SK-N-SH (cell line): ENCODE measurements around the gene SPATA13. TPM values are rescaled to one million over a fixed set of nuclear protein-coding genes. Genes with fewer than 3 reads are reported as not detected.

Experiments
- CTCF ChIA-PET: fragments of 300-600, 350-600 bp; formaldehyde crosslinking; extraction: SDS; loops from one replicate; lab custom pipeline; 2021; lab: Yijun Ruan, JAX
- POLR2A ChIA-PET: fragments of 350-600 bp; sonication (Branson Sonifier 250); formaldehyde crosslinking; extraction: SDS; loops from one replicate; lab custom pipeline; 2020; ENCODE audit warnings: antibody characterized with exemption, inconsistent platforms; lab: Yijun Ruan, JAX
- DNase-seq: peaks from one replicate; pipeline ENCODE4 v3.0.0; 2012
- H2AFZ ChIP-seq: fragments of 200-600 bp; sonication (generic); 2 replicates; pipeline ENCODE4 v1.8.1; 2016; ENCODE audit warnings: antibody characterized with exemption, mild to moderate bottlenecking, low read depth
- H3F3A ChIP-seq: fragments of 200-600 bp; sonication (generic); replicated peaks from 2 replicates; pipeline ENCODE3; 2016; ENCODE audit warnings: antibody characterized with exemption, mild to moderate bottlenecking; ENCODE audit not compliant: insufficient read depth
- H3K27ac ChIP-seq, 2 experiments: fragments of 200-500 bp in 1 of 2; fragments of 200-600 bp in 1 of 2; sonication (Bioruptor generic) in 1 of 2; sonication (generic), shearing (Covaris generic) in 1 of 2; 2 replicates each; pipeline versions ENCODE4 v1.5.1 to v1.6.1; 2014 to 2016; ENCODE audit warnings: low read depth in 2 of 2, inconsistent platforms in 1 of 2, low read length in 1 of 2, mild to moderate bottlenecking in 1 of 2, mixed read lengths in 1 of 2
- H3K27me3 ChIP-seq: fragments of 200-600 bp; sonication (generic), shearing (Covaris generic); 2 replicates; pipeline ENCODE4 v1.6.1; 2016; ENCODE audit warnings: mixed run types; ENCODE audit not compliant: insufficient read depth
- H3K36me3 ChIP-seq, 2 experiments: fragments of 200-500 bp in 1 of 2; fragments of 200-600 bp in 1 of 2; sonication (Bioruptor generic) in 1 of 2; sonication (generic) in 1 of 2; replicated peaks in 1 of 2; 2 replicates each; pipeline versions ENCODE3 to v1.5.1; 2014 to 2016; ENCODE audit warnings: low read length in 1 of 2, mild to moderate bottlenecking in 1 of 2; ENCODE audit not compliant: insufficient read depth in 2 of 2, control insufficient read depth in 1 of 2
- H3K4me1 ChIP-seq, 2 experiments: fragments of 200-500 bp in 1 of 2; fragments of 200-600 bp in 1 of 2; sonication (Bioruptor generic) in 1 of 2; sonication (generic), shearing (Covaris generic) in 1 of 2; 2 replicates each; pipeline versions ENCODE4 v1.5.1 to v1.6.1; 2014 to 2016; ENCODE audit warnings: low read depth in 1 of 2, low read length in 1 of 2, mixed run types in 1 of 2; ENCODE audit not compliant: insufficient read depth in 2 of 2, control insufficient read depth in 1 of 2
- H3K4me2 ChIP-seq: fragments of 200-600 bp; sonication (generic), shearing (Covaris generic); 2 replicates; pipeline ENCODE4 v1.6.1; 2017; ENCODE audit warnings: mixed run types
- H3K4me3 ChIP-seq, 2 experiments: fragments of 200-500 bp in 1 of 2; fragments of 200-600 bp in 1 of 2; sonication (Bioruptor generic) in 1 of 2; sonication (generic), shearing (Covaris generic) in 1 of 2; 2 replicates each; pipeline versions ENCODE4 v1.5.1 to v1.8.1; 2014 to 2016; ENCODE audit warnings: low read depth in 2 of 2, inconsistent platforms in 1 of 2, low read length in 1 of 2, mild to moderate bottlenecking in 1 of 2, mixed read lengths in 1 of 2, moderate library complexity in 1 of 2
- H3K79me2 ChIP-seq: fragments of 200-600 bp; sonication (generic); 2 replicates; pipeline ENCODE4 v1.8.1; 2017; ENCODE audit warnings: mild to moderate bottlenecking; ENCODE audit not compliant: insufficient read depth
- H3K9ac ChIP-seq: fragments of 200-600 bp; sonication (generic); 2 replicates; pipeline ENCODE4 v1.6.1; 2017; ENCODE audit warnings: mixed run types
- H3K9me2 ChIP-seq: fragments of 200-600 bp; sonication (generic); 2 replicates; pipeline ENCODE4 v1.6.1; 2017; ENCODE audit warnings: mixed run types
- H3K9me3 ChIP-seq: fragments of 200-600 bp; sonication (generic); 2 replicates; pipeline ENCODE4 v1.6.1; 2017; ENCODE audit warnings: mixed run types, mild to moderate bottlenecking, moderate library complexity
- H4K20me1 ChIP-seq: fragments of 200-600 bp; sonication (generic); 2 replicates; pipeline ENCODE4 v1.6.1; 2017; ENCODE audit warnings: mild to moderate bottlenecking, mixed run types; ENCODE audit not compliant: insufficient read depth
- CTCF ChIP-seq: fragments of 200-600 bp; sonication (generic); IDR thresholded peaks from 2 replicates; pipeline ENCODE4 v1.6.1; 2017; ENCODE audit warnings: antibody characterized with exemption, mild to moderate bottlenecking, moderate library complexity
- EP300 ChIP-seq, 2 experiments: IDR thresholded peaks; 2 replicates each; pipeline versions ENCODE4 v1.4.0 to v1.6.1; 2012; ENCODE audit warnings: borderline replicate concordance in 1 of 2, low read depth in 1 of 2, low read length in 1 of 2
- FOXM1 ChIP-seq: IDR thresholded peaks from 2 replicates; pipeline ENCODE4 v1.4.0; 2012; ENCODE audit warnings: low read depth, mild to moderate bottlenecking
- GATA2 ChIP-seq: sonication (generic); formaldehyde crosslinking; IDR thresholded peaks from 2 replicates; pipeline ENCODE4 v1.5.0; 2020; ENCODE audit warnings: mild to moderate bottlenecking, missing genetic modification reagents
- MAX ChIP-seq: IDR thresholded peaks from 2 replicates; pipeline ENCODE4 v1.4.0; 2012; ENCODE audit warnings: low read depth
- NRF1 ChIP-seq: IDR thresholded peaks from 2 replicates; pipeline ENCODE4 v1.6.1; 2012; ENCODE audit warnings: low read depth, mild to moderate bottlenecking, low read length
- POLR2AphosphoS5 ChIP-seq: IDR thresholded peaks from 2 replicates; pipeline ENCODE4 v1.6.1; 2012; ENCODE audit warnings: low read depth, low read length
- RAD21 ChIP-seq: IDR thresholded peaks from 2 replicates; pipeline ENCODE4 v1.6.1; 2012; ENCODE audit warnings: mild to moderate bottlenecking, low read length
- RXRA ChIP-seq: IDR thresholded peaks from 2 replicates; pipeline ENCODE4 v1.4.0; 2012; ENCODE audit warnings: low read depth, mild to moderate bottlenecking, borderline replicate concordance
- SIN3A ChIP-seq: IDR thresholded peaks from 2 replicates; pipeline ENCODE4 v1.6.1; 2012; ENCODE audit warnings: low read depth, mild to moderate bottlenecking, low read length, moderate library complexity, borderline replicate concordance
- TCF12 ChIP-seq: IDR thresholded peaks from 2 replicates; pipeline ENCODE4 v1.4.0; 2012
- USF1 ChIP-seq: IDR thresholded peaks from 2 replicates; pipeline ENCODE4 v1.4.0; 2012; ENCODE audit warnings: low read depth, borderline replicate concordance
- YY1 ChIP-seq: IDR thresholded peaks from 2 replicates; pipeline ENCODE4 v1.4.0; 2012; ENCODE audit warnings: low read depth, mild to moderate bottlenecking
- WGBS: methylation state at CpG from one replicate; pipeline ENCODE4 v1.1.6; 2017; ENCODE audit warnings: low lambda C conversion rate; 5-methylcytosine and 5-hydroxymethylcytosine counted together
- polyA plus RNA-seq, 3 experiments: library from polyadenylated mRNA; depleted of rRNA; stranded (reverse); fragments of >200 nt; gene quantifications; 2 replicates each; pipeline ENCODE4 v1.2.3, GENCODE V29; 2012

The SPATA13 gene
- polyA plus RNA-seq, 1 of the 3 experiments (the other 2 are of a cell fraction) = 4.3 TPM

GRCh38 chr13:24281188-24282008, 120.9 kb downstream of the SPATA13 start:
- DNase-seq = no peak
- Histone ChIP-seq H3F3A (no peaks in the 10 kb centered on the region), H3K9ac (no peak overlapping the region), H2AFZ (no peak overlapping the region), H3K4me1 (peaks cover 0 to 12% of the 10 kb centered on the region in 2 experiments; a peak in 2 of 4 replicates), H4K20me1 (no peaks in the 10 kb centered on the region), H3K9me2 (no peaks in the 10 kb centered on the region), H3K27me3 (no peaks in the 10 kb centered on the region), H3K36me3 (no peaks in the 10 kb centered on the region), H3K27ac (no peak overlapping the region), H3K4me2 (no peak overlapping the region), H3K9me3 (no peaks in the 10 kb centered on the region), H3K79me2 (no peaks in the 10 kb centered on the region)
- POLR2A ChIA-PET = no interaction called here
- CTCF ChIA-PET = no interaction called here
- WGBS = 95% methylated on average over 13 of the region's 18 CpGs
- TF ChIP-seq CTCF (no peak), TCF12 (no peak), RAD21 (no peak)
- TF ChIP-seq, all 33 proteins: peak for 0
- no peak overlapping the region for H3K4me3 ChIP-seq

- DNase-seq = peak; percentile 63
- no peak overlapping the region for H3K9ac ChIP-seq
- no peaks in the 10 kb centered on the region for H3K27me3 ChIP-seq
- no peaks in the 10 kb centered on the region for H3K79me2 ChIP-seq
- no peaks in the 10 kb centered on the region for H3K36me3 ChIP-seq
- no peaks in the 10 kb centered on the region for H4K20me1 ChIP-seq
- WGBS = 71% methylated on average over 4 of the region's 4 CpGs
- no peaks in the 10 kb centered on the region for H3F3A ChIP-seq
- H3K27ac ChIP-seq = no peak overlapping the region
- peak in 1 of 2 experiments; percentile 32; a peak in 1 of 4 replicates for TF ChIP-seq EP300 (IDR thresholded peaks at IDR 0.05; ENCODE audit: borderline replicate concordance in 1 of 2, low read depth in 1 of 2, low read length in 1 of 2)
- 0 out of 2 replicates have a peak, but pooled peaks have one; percentile 13 for TF ChIP-seq TCF12
- no peak for TF ChIP-seq NRF1
- TF ChIP-seq, all 33 proteins: peak for 2
- ChIA-PET CTCF (no interaction called here), POLR2A (interaction anchor here (0.9 kb wide), 1 partner anchor 121 kb away, joined by 3 read pairs; no protein-coding TSS in a partner anchor)
- H3K4me1 ChIP-seq = peaks cover 0 to 12% of the 10 kb centered on the region in 2 experiments; a peak in 2 of 4 replicates
- H3K4me2 ChIP-seq = no peak overlapping the region
- H3K9me3 ChIP-seq = no peaks in the 10 kb centered on the region
- no peak overlapping the region for H3K4me3 ChIP-seq
- H2AFZ ChIP-seq = no peak overlapping the region
- no peaks in the 10 kb centered on the region for H3K9me2 ChIP-seq
Measured at GRCh38 chr13:24282256-24282655, 121.7 kb downstream of the SPATA13 start.

- CTCF ChIA-PET = interaction anchor here (0.9 to 1.6 kb wide), 3 partner anchors 12 to 54 kb away, joined by 3 to 4 read pairs (median 3); no protein-coding TSS in a partner anchor
- Histone ChIP-seq H3K27ac (no peak overlapping the region), H4K20me1 (no peaks in the 10 kb centered on the region), H3K27me3 (no peaks in the 10 kb centered on the region), H3K9me2 (no peaks in the 10 kb centered on the region), H3K9me3 (no peaks in the 10 kb centered on the region), H3F3A (no peaks in the 10 kb centered on the region), H3K4me1 (peaks cover 0 to 18% of the 10 kb centered on the region in 2 experiments; a peak in 3 of 4 replicates), H3K4me2 (no peak overlapping the region), H3K79me2 (no peaks in the 10 kb centered on the region), H3K9ac (no peak overlapping the region), H3K36me3 (peaks cover 0 to 7% of the 10 kb centered on the region in 2 experiments), H3K4me3 (no peak overlapping the region), H2AFZ (no peak overlapping the region)
- POLR2A ChIA-PET = no interaction called here
- no peak for DNase-seq
- 89% methylated on average over 10 of the region's 10 CpGs for WGBS
- TF ChIP-seq GATA2 (CRISPR knock-in tag) (no peak), NRF1 (no peak), RXRA (no peak), POLR2AphosphoS5 (no peak), TCF12 (no peak), SIN3A (no peak), YY1 (no peak), FOXM1 (no peak), MAX (no peak), USF1 (no peak), CTCF (no peak)
Measured at GRCh38 chr13:24284889-24285565, 124.5 kb downstream of the SPATA13 start.
